Right atrium auricular region (tissue), 2 donors: ENCODE measurements around the gene PDIA6. TPM values are rescaled to one million over a fixed set of nuclear protein-coding genes. Genes with fewer than 3 reads are reported as not detected.

ENCODE experiments used
- DNase-seq: peaks from one replicate; pipeline ENCODE4 v3.0.0-alpha.2; 2019; ENCODE audit warnings: low spot score
- H3K27ac ChIP-seq, 2 donors: fragments of 200-600 bp; sonication (generic); 1 replicate in 1 of 2; 2 replicates in 1 of 2; pipeline ENCODE4 v1.5.1; 2016 to 2019
- H3K27me3 ChIP-seq, 2 donors: fragments of 200-600 bp; sonication (generic); one replicate each; pipeline versions ENCODE4 v1.5.1 to v1.6.0; 2017 to 2019
- H3K36me3 ChIP-seq: fragments of 200-600 bp; sonication (generic); one replicate; pipeline ENCODE4 v1.5.1; 2016
- H3K4me1 ChIP-seq, 2 donors: fragments of 200-600 bp; sonication (generic); one replicate each; pipeline versions ENCODE4 v1.5.1 to v1.6.0; 2017 to 2019
- H3K4me3 ChIP-seq, 2 donors: fragments of 200-600 bp; sonication (generic); 1 replicate in 1 of 2; 2 replicates in 1 of 2; pipeline ENCODE4 v1.5.1; 2017 to 2019; ENCODE audit warnings: mild to moderate bottlenecking in 1 of 2, moderate library complexity in 1 of 2
- H3K9me3 ChIP-seq, 2 donors: fragments of 200-600 bp; sonication (generic); one replicate each; pipeline ENCODE4 v1.5.1; 2019
- CTCF ChIP-seq, 2 donors: fragments of 200-600 bp; sonication (generic); IDR thresholded peaks; one replicate each; pipeline ENCODE4 v1.5.1; 2019; ENCODE audit warnings: antibody characterized with exemption in 2 of 2
- total RNA-seq, 2 donors: library from RNA; depleted of rRNA; stranded (reverse); fragments of >200 nt; gene quantifications; one replicate each; pipeline ENCODE4 v1.1.0, GENCODE V29; 2016

Gene PDIA6
- total RNA-seq, 2 donors from 2014 or later, result 89.0 to 94.4 TPM

- no peak for DNase-seq
- no peak for TF ChIP-seq CTCF (IDR thresholded peaks at IDR 0.05)
- no peaks in the 10 kb centered on the region for H3K9me3 ChIP-seq
- no peaks in the 10 kb centered on the region for H3K36me3 ChIP-seq
- no peak overlapping the region for H3K27ac ChIP-seq
- no peaks in the 10 kb centered on the region for H3K27me3 ChIP-seq
- H3K4me3 ChIP-seq, result no peak overlapping the region
- H3K4me1 ChIP-seq, result no peaks in the 10 kb centered on the region
Measured at GRCh38 chr2:10826625-10827024, 14.0 kb upstream of the PDIA6 start.

GRCh38 chr2:10826026-10826425 lies 13.4 kb upstream of the PDIA6 start:
- no peak overlapping the region for H3K4me3 ChIP-seq
- no peak overlapping the region for H3K27ac ChIP-seq
- no peaks in the 10 kb centered on the region for H3K36me3 ChIP-seq
- TF ChIP-seq CTCF (IDR thresholded peaks at IDR 0.05), result no peak
- DNase-seq, result no peak
- no peaks in the 10 kb centered on the region for H3K27me3 ChIP-seq
- H3K4me1 ChIP-seq, result peaks cover 0 to 1% of the 10 kb centered on the region in 2 donors
- no peaks in the 10 kb centered on the region for H3K9me3 ChIP-seq

GRCh38 chr2:10824191-10824590 lies 11.6 kb upstream of the PDIA6 start:
- no peaks in the 10 kb centered on the region for H3K27me3 ChIP-seq
- no peaks in the 10 kb centered on the region for H3K36me3 ChIP-seq
- no peaks in the 10 kb centered on the region for H3K9me3 ChIP-seq
- DNase-seq, result no peak
- no peak overlapping the region for H3K27ac ChIP-seq
- TF ChIP-seq CTCF (IDR thresholded peaks at IDR 0.05), result no peak
- no peak overlapping the region for H3K4me3 ChIP-seq
- peaks cover 0 to 11% of the 10 kb centered on the region in 2 donors for H3K4me1 ChIP-seq

GRCh38 chr2:10820978-10821695 lies 8.6 kb upstream of the PDIA6 start:
- Histone ChIP-seq H3K36me3 (no peaks in the 10 kb centered on the region), H3K4me3 (no peak overlapping the region), H3K27me3 (no peaks in the 10 kb centered on the region), H3K4me1 (peaks cover 0 to 11% of the 10 kb centered on the region in 2 donors), H3K27ac (no peak overlapping the region), H3K9me3 (no peaks in the 10 kb centered on the region)
- TF ChIP-seq CTCF (IDR thresholded peaks at IDR 0.05), result no peak
- no peak for DNase-seq

- no peak for DNase-seq
Measured at GRCh38 chr2:10820562-10820961, 8.0 kb upstream of the PDIA6 start.

More at GRCh38 chr2:10820562-10820961, 8.0 kb upstream of the PDIA6 start:
- peaks cover 0 to 11% of the 10 kb centered on the region in 2 donors for H3K4me1 ChIP-seq
- H3K9me3 ChIP-seq, result no peaks in the 10 kb centered on the region
- no peaks in the 10 kb centered on the region for H3K27me3 ChIP-seq
- H3K27ac ChIP-seq, result no peak overlapping the region
- H3K36me3 ChIP-seq, result no peaks in the 10 kb centered on the region
- no peak overlapping the region for H3K4me3 ChIP-seq
- TF ChIP-seq CTCF (IDR thresholded peaks at IDR 0.05), result no peak
